GM10266 (cell line): Measurements from ENCODE around the gene MILR1.

Experiments used
- DNase-seq: peaks from one replicate; pipeline ENCODE4 v3.0.0; 2012; ENCODE audit errors: extremely low spot score
- CTCF ChIP-seq: IDR thresholded peaks from 2 replicates; pipeline ENCODE4 v1.5.1; 2012; ENCODE audit warnings: mild to moderate bottlenecking, low read depth; ENCODE audit not compliant: control insufficient read depth, insufficient read depth; ENCODE audit errors: missing control alignments

The MILR1 gene

GRCh38 chr17:64500862-64501765 lies 52.2 kb downstream of the MILR1 start:
- no peak for DNase-seq
- TF ChIP-seq CTCF: no peak

- TF ChIP-seq CTCF: no peak
- DNase-seq: no peak
Observed at GRCh38 chr17:64502021-64502420, 53.1 kb downstream of the MILR1 start.

DNA sequence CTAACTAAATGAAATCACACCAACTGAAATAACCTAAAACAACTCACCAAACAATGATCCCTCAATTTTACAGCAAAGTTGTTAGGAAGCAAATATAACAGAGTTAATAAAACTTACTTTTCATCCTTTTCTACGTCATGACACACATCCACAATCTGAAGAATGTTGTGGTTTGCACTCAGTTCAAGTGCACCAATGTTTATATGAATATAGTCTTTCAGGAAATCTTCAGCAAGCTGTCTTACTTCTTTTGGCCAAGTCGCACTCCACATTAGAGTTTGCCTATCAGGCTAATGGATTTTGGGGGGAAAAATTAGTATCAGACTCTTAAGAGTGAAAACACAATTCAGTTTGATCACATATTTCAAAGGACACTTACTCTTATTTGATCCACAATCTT lies 53.9 kb downstream of the MILR1 start:
- no peak for TF ChIP-seq CTCF
- no peak for DNase-seq

DNA sequence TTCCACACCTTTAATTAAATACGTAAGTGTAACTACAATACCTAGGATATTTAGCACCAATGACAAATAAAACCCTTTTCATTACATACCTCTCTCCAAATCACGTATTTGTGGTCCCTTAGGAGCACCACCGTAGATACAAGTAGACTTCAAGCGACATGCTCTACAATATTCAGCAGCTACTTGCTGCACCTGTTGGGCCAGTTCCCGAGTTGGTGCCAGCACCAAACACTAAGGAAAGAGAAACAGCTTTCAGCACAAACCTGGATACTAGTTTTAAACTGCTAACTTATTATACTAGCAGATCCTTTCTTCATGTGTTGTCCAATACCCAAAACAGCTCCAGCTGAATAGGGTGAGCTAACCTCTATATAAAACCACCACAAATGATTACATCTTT lies 54.4 kb downstream of the MILR1 start:
- no peak for DNase-seq
- no peak for TF ChIP-seq CTCF

- TF ChIP-seq CTCF: no peak
- no peak for DNase-seq
Observed at GRCh38 chr17:64503821-64504768, 55.2 kb downstream of the MILR1 start.

DNA sequence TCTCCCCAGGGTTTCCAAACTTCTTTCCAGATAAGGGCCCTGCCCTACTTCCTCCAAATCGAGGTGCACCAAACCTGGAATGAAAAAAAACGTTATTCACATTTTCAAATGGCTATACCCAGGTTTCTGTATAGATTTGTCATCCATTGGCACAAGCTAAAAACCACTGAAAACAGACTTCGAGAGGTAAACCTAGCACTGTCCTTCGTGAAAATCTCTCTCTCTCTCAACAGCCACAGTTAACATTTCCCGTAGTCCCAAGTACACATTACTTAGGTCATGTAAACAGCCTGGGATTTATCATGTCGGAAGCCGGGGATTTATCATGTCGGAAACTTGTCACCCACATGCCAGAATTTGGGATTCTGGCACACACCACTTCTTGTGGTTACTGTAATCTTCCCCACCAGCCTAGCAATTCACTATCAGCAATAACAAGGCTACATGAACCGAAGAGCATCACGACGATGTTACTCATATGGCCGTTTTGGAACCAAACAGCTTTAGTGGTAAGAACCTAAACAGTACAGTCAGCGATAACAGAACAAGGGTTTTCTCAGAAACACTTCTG lies 55.9 kb downstream of the MILR1 start:
- no peak for DNase-seq
- no peak for TF ChIP-seq CTCF
